ENCODE measurements around the gene PPP1CA. TPM values are rescaled to one million over a fixed set of nuclear protein-coding genes. Genes with fewer than 3 reads are reported as not detected.
A peak's percentile ranks its signal among the peaks of the same experiment; 100 is the strongest.
"Not testable (repeated sequence)": the region's sequence is repeated elsewhere in the genome, so short reads cannot be mapped to it uniquely, and the experiment has no call there.

PPP1CA gene
- total and polyA plus RNA-seq, 7 donors = 59.5 to 357 (median 87.0) TPM

DNA sequence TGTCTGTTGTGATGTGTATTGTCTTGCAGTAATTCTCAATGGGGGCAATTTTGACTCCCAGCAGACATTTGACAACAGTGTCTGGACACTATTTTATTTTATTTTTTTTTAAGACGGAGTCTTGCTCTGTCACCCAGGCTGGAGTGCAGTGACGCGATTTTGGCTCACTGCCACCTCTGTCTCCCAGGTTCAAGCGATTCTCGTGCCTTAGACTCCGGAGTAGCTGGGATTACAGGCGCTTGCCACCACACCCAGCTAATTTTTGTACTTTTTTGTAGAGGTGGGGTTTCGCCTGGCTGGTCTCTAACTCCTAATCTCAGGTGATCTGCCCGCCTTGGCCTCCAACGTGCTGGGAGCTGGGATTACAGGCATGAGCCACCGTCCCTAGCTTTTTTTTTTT, 28.1 kb upstream of the PPP1CA start:
- intact Hi-C loops (cut with DNase I) = loop anchor here (5.0 kb wide), 1 partner anchor 78 kb away; the partner anchor contains the start of genes CDK2AP2 and PITPNM1
- peaks cover 17 to 54% (median 34%) of the 10 kb centered on the region in 4 donors for H3K36me3 ChIP-seq
- H3K27me3 ChIP-seq = no peaks in the 10 kb centered on the region
- no peak for DNase-seq
- TF ChIP-seq POLR2A (IDR thresholded peaks at IDR 0.05) (no peak), POLR2AphosphoS5 (IDR thresholded peaks at IDR 0.05) (no peak), EP300 (IDR thresholded peaks at IDR 0.05) (no peak)
- TF ChIP-seq, protein P1, sequence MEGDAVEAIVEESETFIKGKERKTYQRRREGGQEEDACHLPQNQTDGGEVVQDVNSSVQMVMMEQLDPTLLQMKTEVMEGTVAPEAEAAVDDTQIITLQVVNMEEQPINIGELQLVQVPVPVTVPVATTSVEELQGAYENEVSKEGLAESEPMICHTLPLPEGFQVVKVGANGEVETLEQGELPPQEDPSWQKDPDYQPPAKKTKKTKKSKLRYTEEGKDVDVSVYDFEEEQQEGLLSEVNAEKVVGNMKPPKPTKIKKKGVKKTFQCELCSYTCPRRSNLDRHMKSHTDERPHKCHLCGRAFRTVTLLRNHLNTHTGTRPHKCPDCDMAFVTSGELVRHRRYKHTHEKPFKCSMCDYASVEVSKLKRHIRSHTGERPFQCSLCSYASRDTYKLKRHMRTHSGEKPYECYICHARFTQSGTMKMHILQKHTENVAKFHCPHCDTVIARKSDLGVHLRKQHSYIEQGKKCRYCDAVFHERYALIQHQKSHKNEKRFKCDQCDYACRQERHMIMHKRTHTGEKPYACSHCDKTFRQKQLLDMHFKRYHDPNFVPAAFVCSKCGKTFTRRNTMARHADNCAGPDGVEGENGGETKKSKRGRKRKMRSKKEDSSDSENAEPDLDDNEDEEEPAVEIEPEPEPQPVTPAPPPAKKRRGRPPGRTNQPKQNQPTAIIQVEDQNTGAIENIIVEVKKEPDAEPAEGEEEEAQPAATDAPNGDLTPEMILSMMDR (IDR thresholded peaks at IDR 0.05) = no peak
- H3K9me3 ChIP-seq = no peaks in the 10 kb centered on the region
- WGBS, 2 donors = 72 to 84% methylated on average over 11 of the region's 11 CpGs
- peak overlapping the region in 1 of 4 donors; percentile 87 for H3K27ac ChIP-seq
- H3K4me3 ChIP-seq = no peak overlapping the region
- peaks cover 0 to 19% (median 18%) of the 10 kb centered on the region in 4 donors for H3K4me1 ChIP-seq

DNA sequence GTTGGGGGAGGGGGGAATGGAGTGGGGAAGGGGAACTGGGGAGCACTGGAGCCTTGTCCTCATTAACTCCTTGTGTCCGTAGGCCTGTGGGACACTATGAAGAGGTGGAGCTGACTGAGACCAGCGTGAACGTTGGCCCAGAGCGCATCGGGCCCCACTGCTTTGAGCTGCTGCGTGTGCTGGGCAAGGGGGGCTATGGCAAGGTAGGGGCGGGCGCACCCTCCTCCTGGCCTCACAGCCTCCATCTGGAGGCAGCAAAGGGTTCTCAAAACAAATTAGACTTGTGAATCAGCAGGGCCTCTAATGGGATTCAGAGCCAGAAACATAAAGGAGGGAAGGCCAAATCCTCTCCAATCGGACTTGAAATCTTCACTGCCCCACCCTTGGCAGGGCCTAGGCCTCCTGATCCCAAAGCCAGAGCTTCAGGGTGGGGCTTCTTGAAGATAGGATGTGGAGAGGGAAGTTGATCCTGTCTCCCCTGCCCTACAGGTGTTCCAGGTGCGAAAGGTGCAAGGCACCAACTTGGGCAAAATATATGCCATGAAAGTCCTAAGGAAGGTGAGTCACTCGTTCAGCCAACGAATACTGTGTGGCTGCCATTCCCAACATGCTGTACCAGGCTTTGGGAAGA, 27.5 kb upstream of the PPP1CA start:
- TF ChIP-seq POLR2A (IDR thresholded peaks at IDR 0.05) = no peak
- peaks cover 17 to 49% (median 28%) of the 10 kb centered on the region in 4 donors for H3K36me3 ChIP-seq
- H3K9me3 ChIP-seq = no peaks in the 10 kb centered on the region
- intact Hi-C loops (cut with DNase I) = loop anchor here (5.0 kb wide), 1 partner anchor 78 kb away; the partner anchor contains the start of genes CDK2AP2 and PITPNM1
- WGBS, 2 donors = 29 to 47% methylated on average over 12 of the region's 12 CpGs
- H3K4me3 ChIP-seq = peak overlapping the region; percentile 66 to 91 (median 72)
- peak overlapping the region; percentile 87 to 92 (median 90) for H3K27ac ChIP-seq
- H3K27me3 ChIP-seq = no peaks in the 10 kb centered on the region
- DNase-seq = no peak
- peaks cover 0 to 19% (median 18%) of the 10 kb centered on the region in 4 donors for H3K4me1 ChIP-seq

DNA sequence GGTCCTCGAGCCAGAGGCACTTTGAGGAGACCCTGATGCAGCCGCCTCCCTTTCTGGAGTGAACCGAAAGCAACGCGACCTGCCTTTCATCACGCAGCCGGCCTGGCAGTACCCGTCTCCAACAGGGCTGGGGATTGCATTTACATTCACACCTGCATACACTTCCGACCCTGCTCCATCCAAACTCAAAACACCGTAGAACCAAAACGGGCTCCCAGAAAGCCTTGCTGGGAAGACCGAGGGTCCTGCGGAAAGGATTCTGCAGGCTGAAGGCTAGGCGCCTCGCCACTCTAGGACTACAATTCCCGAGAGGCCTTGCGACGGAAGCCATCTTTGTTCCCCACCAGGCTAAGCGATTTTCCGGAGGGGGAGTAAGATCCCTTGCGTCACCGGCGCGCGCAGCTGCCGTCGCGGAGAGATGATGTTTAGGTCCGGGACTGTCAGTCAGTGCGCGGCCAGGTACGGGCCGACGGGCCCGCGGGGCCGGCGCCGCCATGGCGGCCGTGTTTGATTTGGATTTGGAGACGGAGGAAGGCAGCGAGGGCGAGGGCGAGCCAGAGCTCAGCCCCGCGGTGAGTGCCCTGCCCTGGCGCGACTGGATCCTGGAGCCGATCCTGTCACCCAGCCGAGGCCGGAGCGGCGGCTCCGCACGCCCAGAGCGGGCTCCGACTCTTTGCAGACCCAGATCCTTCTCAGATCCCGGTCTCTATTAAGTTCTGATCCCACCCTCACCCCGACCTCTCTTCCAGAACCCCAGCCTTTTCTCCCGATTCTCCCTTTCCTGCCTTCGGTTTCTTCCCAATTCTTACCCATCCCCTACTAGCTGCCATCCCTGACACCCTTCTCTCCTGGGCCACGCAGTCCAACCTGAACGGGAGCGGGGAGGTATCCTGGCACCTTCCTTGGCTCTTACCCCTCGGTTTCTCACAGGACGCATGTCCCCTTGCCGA, 26.7 kb upstream of the PPP1CA start, which contains the start of gene RPS6KB2:
Gene RPS6KB2, plus strand, starts transcription at position 443 of the 950 bp plus-strand sequence. Its CDS starts 52 bp downstream, at position 495.
- no peaks in the 10 kb centered on the region for H3K9me3 ChIP-seq
- WGBS, 2 donors = 0% methylated on average over 68 of the region's 68 CpGs
- H3K4me3 ChIP-seq = peak within 1 kb of the TSS; percentile 66 to 91 (median 72)
- H3K4me1 ChIP-seq = peaks cover 0 to 19% (median 18%) of the 10 kb centered on the region in 4 donors
- intact Hi-C loops (cut with DNase I) = loop anchor here (1.0 to 5.0 kb wide), 3 partner anchors 15 to 79 kb away; partner anchors contain the start of genes CDK2AP2, CORO1B, PITPNM1 and TMEM134
- peak; percentile 99 for DNase-seq
- no peaks in the 10 kb centered on the region for H3K27me3 ChIP-seq
- peak within 1 kb of the TSS; percentile 87 to 92 (median 90) for H3K27ac ChIP-seq
- TF ChIP-seq POLR2A (IDR thresholded peaks at IDR 0.05) (peak; percentile 93 to 94), POLR2AphosphoS5 (IDR thresholded peaks at IDR 0.05) (peak; percentile 96 to 98 (median 97)), EP300 (IDR thresholded peaks at IDR 0.05) (peak in 1 of 4 donors; percentile 85)
- TF ChIP-seq, protein P1 (IDR thresholded peaks at IDR 0.05) = no peak
- peaks cover 14 to 40% (median 21%) of the 10 kb centered on the region in 4 donors for H3K36me3 ChIP-seq

DNA sequence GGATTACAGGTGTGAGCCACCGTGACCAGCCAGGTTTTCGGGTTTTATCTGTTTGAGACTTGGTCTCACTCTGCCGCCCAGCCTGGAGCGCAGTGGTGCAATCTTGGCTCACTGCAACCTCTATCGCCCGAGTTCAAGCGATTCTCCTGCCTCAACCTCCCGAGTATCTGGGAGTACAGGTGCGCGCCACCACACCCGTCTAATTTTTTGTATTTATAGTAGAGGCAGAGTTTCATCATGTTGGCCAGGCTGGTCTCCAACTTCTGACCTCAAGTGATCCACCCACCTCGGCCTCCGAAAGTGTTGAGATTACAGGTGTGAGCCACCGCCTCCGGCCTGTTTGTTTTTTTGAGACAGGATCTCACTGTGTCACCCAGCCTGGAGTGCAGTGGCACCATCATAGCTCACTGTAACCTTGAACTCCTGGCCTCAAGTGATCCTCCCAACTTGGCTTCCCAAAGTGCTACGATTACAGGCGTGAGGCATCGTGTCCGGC, 25.8 kb upstream of the PPP1CA start:
- Histone ChIP-seq H3K27ac (peak overlapping the region; percentile 87 to 92 (median 90)), H3K36me3 (peaks cover 6 to 31% (median 12%) of the 10 kb centered on the region in 4 donors), H3K4me3 (peak overlapping the region; percentile 66 to 91 (median 72)), H3K4me1 (peaks cover 0 to 19% (median 18%) of the 10 kb centered on the region in 4 donors)
- intact Hi-C loops (cut with DNase I) = loop anchor here (5.0 kb wide), 1 partner anchor 80 kb away; the partner anchor contains the start of genes CDK2AP2 and PITPNM1
- not testable (repeated sequence) for H3K9me3 ChIP-seq, H3K27me3 ChIP-seq, DNase-seq
- 59 to 75% methylated on average over 19 of the region's 19 CpGs for WGBS, 2 donors

DNA sequence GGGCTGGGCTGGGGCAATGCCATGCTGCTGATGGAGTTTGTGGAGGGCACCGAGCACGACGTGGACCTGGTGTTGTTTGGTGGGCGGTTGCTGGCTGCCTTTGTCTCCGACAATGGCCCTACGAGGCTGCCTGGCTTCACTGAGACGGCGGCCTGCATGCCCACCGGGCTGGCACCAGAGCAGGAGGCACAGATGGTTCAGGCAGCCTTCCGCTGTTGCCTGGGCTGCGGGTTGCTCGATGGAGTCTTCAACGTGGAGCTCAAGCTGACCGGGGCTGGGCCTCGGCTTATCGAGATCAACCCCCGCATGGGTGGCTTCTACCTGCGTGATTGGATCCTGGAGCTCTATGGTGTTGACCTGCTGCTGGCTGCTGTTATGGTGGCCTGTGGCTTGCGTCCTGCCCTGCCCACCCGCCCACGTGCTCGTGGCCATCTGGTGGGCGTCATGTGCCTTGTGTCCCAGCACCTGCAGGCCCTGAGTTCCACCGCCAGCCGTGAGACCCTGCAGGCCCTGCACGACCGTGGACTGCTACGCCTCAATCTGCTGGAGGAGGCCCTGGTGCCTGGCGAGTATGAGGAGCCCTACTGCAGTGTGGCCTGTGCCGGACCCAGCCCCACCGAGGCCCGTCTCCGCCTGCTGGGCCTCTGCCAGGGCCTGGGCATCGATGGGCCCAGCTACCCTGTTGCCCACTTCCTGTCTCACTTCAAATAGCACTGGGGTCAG, 22.4 kb upstream of the PPP1CA start:
- TF ChIP-seq POLR2A (IDR thresholded peaks at IDR 0.05) (no peak), EP300 (IDR thresholded peaks at IDR 0.05) (no peak), POLR2AphosphoS5 (IDR thresholded peaks at IDR 0.05) (no peak)
- TF ChIP-seq, protein P1 (IDR thresholded peaks at IDR 0.05) = no peak
- intact Hi-C loops (cut with DNase I) = no loop called here
- no peak for DNase-seq
- Histone ChIP-seq H3K36me3 (no peaks in the 10 kb centered on the region), H3K4me3 (no peak overlapping the region), H3K9me3 (no peaks in the 10 kb centered on the region), H3K4me1 (peaks cover 0 to 29% (median 28%) of the 10 kb centered on the region in 4 donors), H3K27ac (no peak overlapping the region), H3K27me3 (no peaks in the 10 kb centered on the region)
- WGBS, 2 donors = 88 to 91% methylated on average over 34 of the region's 34 CpGs

Data from sigmoid colon (tissue), 7 donors.